SK-N-SH treated with all-trans-retinoic acid at 6 μM for 48 hours (cell line): Measurements from ENCODE around the gene IL36A.

Experiments used
- ATAC-seq: fragments of 200-7000 bp; cut with Tn5 transposase; 3 replicates; pipeline ENCODE4 v1.9.1; 2020; ENCODE audit warnings: mild to moderate bottlenecking, moderate library complexity
- ARNTL ChIP-seq: fragments of 450-650 bp; formaldehyde crosslinking; IDR thresholded peaks from 2 replicates; pipeline ENCODE4 v1.5.0; 2020; ENCODE audit warnings: low read depth, mild to moderate bottlenecking, moderate library complexity, borderline replicate concordance
- BACH2 ChIP-seq: fragments of 250-450 bp; sonication (Bioruptor Pico); IDR thresholded peaks from 2 replicates; pipeline ENCODE4 v1.9.0; 2021; ENCODE audit warnings: mild to moderate bottlenecking, borderline replicate concordance
- CSDC2 ChIP-seq: fragments of 250-450 bp; sonication (Bioruptor Pico); IDR thresholded peaks from 2 replicates; pipeline ENCODE4 v1.5.0; 2020; ENCODE audit warnings: mild to moderate bottlenecking, moderate library complexity
- CSRNP3 ChIP-seq: fragments of 250-450 bp; sonication (Bioruptor Pico); IDR thresholded peaks from 2 replicates; pipeline ENCODE4 v1.5.1; 2021; ENCODE audit warnings: mild to moderate bottlenecking, moderate library complexity
- ESRRG ChIP-seq: fragments of 250-450 bp; sonication (Bioruptor Pico); IDR thresholded peaks from 2 replicates; pipeline ENCODE4 v1.6.1; 2021; ENCODE audit warnings: mild to moderate bottlenecking
- GLIS3 ChIP-seq: fragments of 250-450 bp; sonication (Bioruptor Pico); IDR thresholded peaks from 2 replicates; pipeline ENCODE4 v1.5.0; 2020; ENCODE audit warnings: mild to moderate bottlenecking, moderate library complexity
- ISL1 ChIP-seq: fragments of 250-450 bp; sonication (Bioruptor Pico); IDR thresholded peaks from 2 replicates; pipeline ENCODE4 v2.1.2; 2022; ENCODE audit warnings: mild to moderate bottlenecking, moderate library complexity
- PATZ1 ChIP-seq: fragments of 250-450 bp; sonication (Bioruptor Pico); IDR thresholded peaks from 2 replicates; pipeline ENCODE4 v1.8.0; 2020; ENCODE audit warnings: mild to moderate bottlenecking, moderate library complexity, borderline replicate concordance
- PPARA ChIP-seq: fragments of 250-450 bp; sonication (Bioruptor Pico); IDR thresholded peaks from 2 replicates; pipeline ENCODE4 v1.5.0; 2020; ENCODE audit warnings: mild to moderate bottlenecking, borderline replicate concordance
- SNAI2 ChIP-seq: fragments of 250-450 bp; sonication (Bioruptor Pico); IDR thresholded peaks from 2 replicates; pipeline ENCODE4 v1.5.0; 2020; ENCODE audit warnings: mild to moderate bottlenecking, moderate library complexity
- TCF4 ChIP-seq: fragments of 250-450 bp; sonication (Bioruptor Pico); IDR thresholded peaks from 2 replicates; pipeline ENCODE4 v1.8.0; 2021; ENCODE audit warnings: mild to moderate bottlenecking, moderate library complexity, borderline replicate concordance
- TOX ChIP-seq: fragments of 250-450 bp; sonication (Bioruptor Pico); IDR thresholded peaks from 2 replicates; pipeline ENCODE4 v1.8.0; 2021; ENCODE audit warnings: mild to moderate bottlenecking, moderate library complexity, borderline replicate concordance
- ZC3H10 ChIP-seq: fragments of 250-450 bp; sonication (Bioruptor Pico); IDR thresholded peaks from 2 replicates; pipeline ENCODE4 v1.5.1; 2021; ENCODE audit warnings: mild to moderate bottlenecking, moderate library complexity
- ZFP3 ChIP-seq: fragments of 250-450 bp; sonication (Bioruptor Pico); IDR thresholded peaks from 2 replicates; pipeline ENCODE4 v1.5.0; 2020; ENCODE audit warnings: mild to moderate bottlenecking, moderate library complexity
- ZFP30 ChIP-seq: fragments of 450-650 bp; formaldehyde crosslinking; IDR thresholded peaks from 2 replicates; pipeline ENCODE4 v1.5.0; 2022; ENCODE audit warnings: mild to moderate bottlenecking, moderate library complexity
- ZNF565 ChIP-seq: fragments of 450-650 bp; formaldehyde crosslinking; conservative IDR thresholded peaks from 2 replicates; pipeline ENCODE4 v1.5.0; 2020; ENCODE audit warnings: low read depth, mild to moderate bottlenecking, moderate library complexity
- ZNF70 ChIP-seq: fragments of 450-650 bp; formaldehyde crosslinking; IDR thresholded peaks from 2 replicates; pipeline ENCODE4 v1.5.0; 2020; ENCODE audit warnings: mild to moderate bottlenecking, moderate library complexity
- ZNF8 ChIP-seq: fragments of 450-650 bp; formaldehyde crosslinking; IDR thresholded peaks from 2 replicates; pipeline ENCODE4 v1.5.0; 2020; ENCODE audit warnings: mild to moderate bottlenecking, moderate library complexity
- TF ChIP-seq, protein P1 (sequence below): fragments of 250-450 bp; sonication (Bioruptor Pico); IDR thresholded peaks from 2 replicates; pipeline ENCODE4 v1.5.0; 2020; ENCODE audit warnings: mild to moderate bottlenecking, moderate library complexity

IL36A gene

GRCh38 chr2:112993831-112994230 lies 11.4 kb upstream of the IL36A start:
- ATAC-seq, result no peak

DNA sequence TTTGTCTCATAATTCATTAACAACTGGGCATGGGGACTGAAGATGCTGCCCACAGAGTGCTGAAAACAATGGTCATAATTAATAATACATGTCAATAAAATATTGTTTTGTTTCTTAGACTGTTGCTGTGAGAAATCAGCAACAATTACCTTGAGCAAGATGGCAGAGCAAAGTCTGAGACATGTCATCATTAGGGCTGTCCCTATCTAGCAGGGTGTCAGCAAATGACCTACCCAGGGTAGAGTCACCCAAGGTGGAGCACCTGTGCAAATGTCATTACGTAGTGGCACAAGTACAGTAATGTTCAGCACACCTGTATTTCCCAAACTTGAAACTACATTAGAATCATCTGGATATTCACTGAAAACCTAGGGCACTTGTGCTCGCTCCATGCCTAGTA lies 10.6 kb upstream of the IL36A start:
- no peak for ATAC-seq
- no peak for TF ChIP-seq TOX

More at GRCh38 chr2:112993831-112994230, 11.4 kb upstream of the IL36A start:
- no peak for TF ChIP-seq ESRRG (CRISPR knock-in tag)
- TF ChIP-seq BACH2, result no peak
- no peak for TF ChIP-seq ARNTL (CRISPR knock-in tag)
- TF ChIP-seq ZC3H10, result no peak
- TF ChIP-seq TCF4 (CRISPR knock-in tag), result no peak
- no peak for TF ChIP-seq PPARA (CRISPR knock-in tag)
- no peak for TF ChIP-seq ZFP3 (CRISPR knock-in tag)

DNA sequence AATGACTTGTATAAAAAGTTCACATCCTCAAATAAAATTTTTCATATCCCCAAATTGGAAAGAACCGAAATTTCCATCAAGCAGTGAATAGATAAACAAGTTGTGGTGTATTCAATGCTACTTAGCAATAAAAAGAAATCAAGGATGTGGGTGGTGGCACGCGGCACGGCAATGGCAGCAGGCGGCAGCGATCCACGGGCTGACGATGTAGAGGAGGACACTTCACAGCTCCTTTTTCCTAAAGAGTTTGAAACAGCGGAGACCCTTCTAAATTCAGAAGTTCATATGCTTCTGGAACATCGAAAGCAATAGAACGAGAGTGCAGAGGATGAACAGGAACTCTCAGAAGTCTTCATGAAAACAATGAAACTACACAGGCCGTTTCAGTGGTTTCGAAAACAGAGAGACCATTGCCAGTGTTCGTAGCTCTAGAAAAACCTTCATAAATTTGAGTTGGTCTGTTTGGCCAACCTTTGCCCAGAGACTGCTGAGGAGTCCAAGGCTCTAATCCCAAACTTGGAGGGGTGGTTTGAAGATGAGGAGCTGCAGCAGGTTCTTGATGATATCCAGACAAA lies 9.8 kb upstream of the IL36A start:
- TF ChIP-seq ZFP30 (no peak), GLIS3 (no peak), CSDC2 (no peak), ZNF565 (CRISPR knock-in tag) (no peak), ZC3H10 (no peak), ZNF70 (CRISPR knock-in tag) (no peak), ISL1 (no peak), ARNTL (CRISPR knock-in tag) (no peak), ZNF8 (CRISPR knock-in tag) (no peak), PPARA (CRISPR knock-in tag) (no peak), TOX (no peak), TCF4 (CRISPR knock-in tag) (no peak)
- TF ChIP-seq, protein P1, sequence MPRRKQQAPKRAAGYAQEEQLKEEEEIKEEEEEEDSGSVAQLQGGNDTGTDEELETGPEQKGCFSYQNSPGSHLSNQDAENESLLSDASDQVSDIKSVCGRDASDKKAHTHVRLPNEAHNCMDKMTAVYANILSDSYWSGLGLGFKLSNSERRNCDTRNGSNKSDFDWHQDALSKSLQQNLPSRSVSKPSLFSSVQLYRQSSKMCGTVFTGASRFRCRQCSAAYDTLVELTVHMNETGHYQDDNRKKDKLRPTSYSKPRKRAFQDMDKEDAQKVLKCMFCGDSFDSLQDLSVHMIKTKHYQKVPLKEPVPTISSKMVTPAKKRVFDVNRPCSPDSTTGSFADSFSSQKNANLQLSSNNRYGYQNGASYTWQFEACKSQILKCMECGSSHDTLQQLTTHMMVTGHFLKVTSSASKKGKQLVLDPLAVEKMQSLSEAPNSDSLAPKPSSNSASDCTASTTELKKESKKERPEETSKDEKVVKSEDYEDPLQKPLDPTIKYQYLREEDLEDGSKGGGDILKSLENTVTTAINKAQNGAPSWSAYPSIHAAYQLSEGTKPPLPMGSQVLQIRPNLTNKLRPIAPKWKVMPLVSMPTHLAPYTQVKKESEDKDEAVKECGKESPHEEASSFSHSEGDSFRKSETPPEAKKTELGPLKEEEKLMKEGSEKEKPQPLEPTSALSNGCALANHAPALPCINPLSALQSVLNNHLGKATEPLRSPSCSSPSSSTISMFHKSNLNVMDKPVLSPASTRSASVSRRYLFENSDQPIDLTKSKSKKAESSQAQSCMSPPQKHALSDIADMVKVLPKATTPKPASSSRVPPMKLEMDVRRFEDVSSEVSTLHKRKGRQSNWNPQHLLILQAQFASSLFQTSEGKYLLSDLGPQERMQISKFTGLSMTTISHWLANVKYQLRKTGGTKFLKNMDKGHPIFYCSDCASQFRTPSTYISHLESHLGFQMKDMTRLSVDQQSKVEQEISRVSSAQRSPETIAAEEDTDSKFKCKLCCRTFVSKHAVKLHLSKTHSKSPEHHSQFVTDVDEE (CRISPR knock-in tag), result no peak
- no peak for ATAC-seq

DNA sequence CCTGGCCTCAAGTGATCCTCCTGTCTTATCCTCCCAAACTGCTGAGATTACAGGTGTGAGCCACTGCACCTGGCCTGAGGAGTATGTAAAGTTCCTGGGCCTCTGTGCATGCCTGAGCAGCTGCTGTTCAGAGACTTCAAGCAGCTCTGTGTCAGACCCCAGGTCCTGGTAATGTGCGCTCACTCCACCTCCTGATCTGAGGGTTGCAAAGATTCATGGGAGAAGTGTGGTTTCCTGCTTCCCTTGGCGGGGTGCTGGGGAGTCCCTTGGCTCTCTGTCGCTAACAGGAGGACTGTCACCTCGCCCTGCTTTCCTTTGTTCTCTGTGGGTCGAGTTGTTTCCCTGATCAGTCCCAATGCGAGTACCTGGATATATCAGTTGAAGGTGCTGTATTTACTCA lies 8.6 kb upstream of the IL36A start:
- no peak for ATAC-seq
- TF ChIP-seq, protein P1 (CRISPR knock-in tag), result no peak
- TF ChIP-seq PATZ1 (CRISPR knock-in tag) (no peak), TCF4 (CRISPR knock-in tag) (no peak), ZNF565 (CRISPR knock-in tag) (no peak), CSRNP3 (CRISPR knock-in tag) (no peak), SNAI2 (CRISPR knock-in tag) (no peak), ARNTL (CRISPR knock-in tag) (no peak), BACH2 (no peak), PPARA (CRISPR knock-in tag) (no peak)
